K562 (cell line): Measurements from ENCODE around the gene SPTAN1. TPM values are rescaled to one million over a fixed set of nuclear protein-coding genes. Genes with fewer than 3 reads are reported as not detected.
A peak's percentile ranks its signal among the peaks of the same experiment; 100 is the strongest.

Experiments
- CBX3 ChIP-seq, 2 experiments: IDR thresholded peaks; 1 replicate in 1 of 2; 2 replicates in 1 of 2; pipeline ENCODE4 v1.6.1; 2012; ENCODE audit warnings: inconsistent platforms in 2 of 2, low read length in 2 of 2, borderline replicate concordance in 1 of 2, control low read depth in 1 of 2
- CREM ChIP-seq: IDR thresholded peaks from 2 replicates; pipeline ENCODE4 v1.6.1; 2014; ENCODE audit warnings: antibody characterized with exemption, low read depth
- FOXJ2 ChIP-seq: fragments of 200-800 bp; sonication (Bioruptor generic); IDR thresholded peaks from 2 replicates; pipeline ENCODE4 v1.6.1; 2016; ENCODE audit warnings: missing genetic modification characterization, missing compliant biosample characterization
- USF2 ChIP-seq: sonication (generic); formaldehyde crosslinking; IDR thresholded peaks from 2 replicates; pipeline ENCODE4 v1.5.0; 2020; ENCODE audit warnings: missing genetic modification reagents
- polyA plus RNA-seq, 8 experiments: library from polyadenylated mRNA; depleted of rRNA in 4 of 8; stranded (reverse) in 5 of 8; unstranded in 3 of 8; fragments of >200 nt; fragmentation: Nextera tagmentation in 2 of 8; fragmentation: Illumina TruSeq in 1 of 8; extraction: Ambion mirVana in 2 of 8; extraction: Trizol in 1 of 8; gene quantifications; 2 replicates each; pipeline versions ENCODE4 v1.2.1 to v1.2.3, GENCODE V29; 2011 to 2014; ENCODE audit warnings: inconsistent platforms in 1 of 8, missing spikeins in 1 of 8
- total RNA-seq, 7 experiments: library from RNA; depleted of rRNA in 6 of 7; stranded (reverse); fragments of >200 nt in 6 of 7; fragmentation: Illumina TruSeq in 2 of 7; extraction: Trizol in 2 of 7; gene quantifications; 2 replicates each; pipeline versions ENCODE4 v1.2.1 to v1.2.3, GENCODE V29; 2011 to 2021; ENCODE audit warnings: low replicate concordance in 1 of 7
- TF ChIP-seq, protein P1 (sequence below): fragments of 450-650 bp; IDR thresholded peaks from 2 replicates; pipeline ENCODE4 v1.7.1; 2018; ENCODE audit warnings: mild to moderate bottlenecking, low read depth; ENCODE audit not compliant: partially characterized antibody
- TF ChIP-seq, protein P2 (sequence below): fragments of 450-650 bp; formaldehyde crosslinking; conservative IDR thresholded peaks from 2 replicates; pipeline ENCODE4 v1.4.0; 2022; ENCODE audit warnings: mild to moderate bottlenecking, missing genetic modification characterization

The SPTAN1 gene
- total and polyA plus RNA-seq, 9 of the 15 experiments (the other 6 are each of a cell fraction or from before 2014, with no cell fraction given): 1.5 to 13.5 (median 6.8) TPM

DNA sequence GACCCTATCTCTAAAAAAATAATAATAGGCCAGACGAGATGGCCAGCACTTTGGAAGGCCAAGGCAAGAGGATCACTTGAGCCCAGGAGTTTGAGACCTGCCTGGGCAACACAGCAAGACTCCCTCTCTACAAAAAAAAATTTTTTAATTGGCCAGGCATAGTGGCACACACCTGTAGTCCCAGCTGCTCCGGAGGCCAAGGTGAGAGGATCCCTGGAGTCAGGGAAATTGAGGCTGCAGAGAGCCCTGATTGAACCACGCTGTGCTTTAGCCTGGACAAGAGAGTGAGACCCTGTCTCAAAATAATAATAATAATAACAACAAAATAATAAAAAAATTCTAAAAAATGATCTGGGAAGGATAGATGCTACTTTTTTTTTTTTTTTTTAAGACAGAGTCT, 105.4 kb downstream of the SPTAN1 start (continued):
- TF ChIP-seq, protein P1, sequence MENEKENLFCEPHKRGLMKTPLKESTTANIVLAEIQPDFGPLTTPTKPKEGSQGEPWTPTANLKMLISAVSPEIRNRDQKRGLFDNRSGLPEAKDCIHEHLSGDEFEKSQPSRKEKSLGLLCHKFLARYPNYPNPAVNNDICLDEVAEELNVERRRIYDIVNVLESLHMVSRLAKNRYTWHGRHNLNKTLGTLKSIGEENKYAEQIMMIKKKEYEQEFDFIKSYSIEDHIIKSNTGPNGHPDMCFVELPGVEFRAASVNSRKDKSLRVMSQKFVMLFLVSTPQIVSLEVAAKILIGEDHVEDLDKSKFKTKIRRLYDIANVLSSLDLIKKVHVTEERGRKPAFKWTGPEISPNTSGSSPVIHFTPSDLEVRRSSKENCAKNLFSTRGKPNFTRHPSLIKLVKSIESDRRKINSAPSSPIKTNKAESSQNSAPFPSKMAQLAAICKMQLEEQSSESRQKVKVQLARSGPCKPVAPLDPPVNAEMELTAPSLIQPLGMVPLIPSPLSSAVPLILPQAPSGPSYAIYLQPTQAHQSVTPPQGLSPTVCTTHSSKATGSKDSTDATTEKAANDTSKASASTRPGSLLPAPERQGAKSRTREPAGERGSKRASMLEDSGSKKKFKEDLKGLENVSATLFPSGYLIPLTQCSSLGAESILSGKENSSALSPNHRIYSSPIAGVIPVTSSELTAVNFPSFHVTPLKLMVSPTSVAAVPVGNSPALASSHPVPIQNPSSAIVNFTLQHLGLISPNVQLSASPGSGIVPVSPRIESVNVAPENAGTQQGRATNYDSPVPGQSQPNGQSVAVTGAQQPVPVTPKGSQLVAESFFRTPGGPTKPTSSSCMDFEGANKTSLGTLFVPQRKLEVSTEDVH: no peak
- TF ChIP-seq CREM: no peak
- no peak for TF ChIP-seq FOXJ2 (tag)
- no peak for TF ChIP-seq USF2 (CRISPR knock-in tag)
- 0 out of 3 replicates have a peak, but pooled peaks of 1 of the 2 experiments have one; percentile 12 for TF ChIP-seq CBX3 (IDR thresholded peaks at IDR 0.05; ENCODE audit: borderline replicate concordance in 1 of 2, low read length in 2 of 2)
- TF ChIP-seq, protein P2, sequence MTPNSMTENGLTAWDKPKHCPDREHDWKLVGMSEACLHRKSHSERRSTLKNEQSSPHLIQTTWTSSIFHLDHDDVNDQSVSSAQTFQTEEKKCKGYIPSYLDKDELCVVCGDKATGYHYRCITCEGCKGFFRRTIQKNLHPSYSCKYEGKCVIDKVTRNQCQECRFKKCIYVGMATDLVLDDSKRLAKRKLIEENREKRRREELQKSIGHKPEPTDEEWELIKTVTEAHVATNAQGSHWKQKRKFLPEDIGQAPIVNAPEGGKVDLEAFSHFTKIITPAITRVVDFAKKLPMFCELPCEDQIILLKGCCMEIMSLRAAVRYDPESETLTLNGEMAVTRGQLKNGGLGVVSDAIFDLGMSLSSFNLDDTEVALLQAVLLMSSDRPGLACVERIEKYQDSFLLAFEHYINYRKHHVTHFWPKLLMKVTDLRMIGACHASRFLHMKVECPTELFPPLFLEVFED (CRISPR knock-in tag): no peak
